Motor neuron (in vitro differentiated cells): ENCODE results near the gene SMAD1. TPM values are rescaled to one million over a fixed set of nuclear protein-coding genes. Genes with fewer than 3 reads are reported as not detected.

ENCODE experiments used
- ATAC-seq, 8 experiments: fragments of 200-7000 bp; cut with Tn5 transposase; replicated peaks in 6 of 8; 2 replicates each; pipeline ENCODE4 v1.8.0; 2021; ENCODE audit warnings: mild to moderate bottlenecking in 8 of 8, moderate library complexity in 8 of 8
- H3K27ac ChIP-seq, 2 donors: fragments of 250-450 bp; sonication (Bioruptor Pico); 2 replicates each; pipeline ENCODE4 v1.9.0; 2021; ENCODE audit warnings: antibody characterized with exemption in 2 of 2, mild to moderate bottlenecking in 2 of 2, moderate library complexity in 1 of 2
- H3K4me1 ChIP-seq, 2 donors: fragments of 250-450 bp; sonication (Bioruptor Pico); replicated peaks in 1 of 2; 2 replicates each; pipeline ENCODE4 v1.6.1; 2021; ENCODE audit warnings: antibody characterized with exemption in 2 of 2, mild to moderate bottlenecking in 2 of 2, moderate library complexity in 1 of 2
- H3K4me3 ChIP-seq, 5 donors: fragments of 250-450 bp; sonication (Bioruptor Pico); 2 replicates each; pipeline ENCODE4 v1.9.0; 2021; ENCODE audit warnings: antibody characterized with exemption in 5 of 5, mild to moderate bottlenecking in 5 of 5, moderate library complexity in 4 of 5
- WGBS, 10 experiments: fragments of 450-650 bp; shearing (Covaris generic); methylation state at CpG; one replicate each; pipeline ENCODE4 v1.0.0; 2022; 5-methylcytosine and 5-hydroxymethylcytosine counted together
- in situ Hi-C, 9 experiments: fragments of 400-800 bp; cut with MboI; loops; one replicate each; pipeline ENCODE4 v1.15.0; 2021; ENCODE audit warnings: low sequenced_read_pairs in 9 of 9, low pct_unique_long_range_greater_than_20kb in 2 of 9; ENCODE audit not compliant: unreplicated experiment in 9 of 9
- total RNA-seq, 8 experiments: library from RNA; unstranded; fragments of 300-600 nt; gene quantifications; 2 replicates each; pipeline versions ENCODE4 v1.2.3 to v1.2.4, GENCODE V29; 2022

The SMAD1 gene
- total RNA-seq, 8 experiments from 2014 or later, result 10.2 to 95.2 (median 27.8) TPM

GRCh38 chr4:145513020-145513621, 31.5 kb downstream of the SMAD1 start:
- WGBS, 10 experiments, result 40 to 95% (median 89%) methylated on average over 1 to 4 of the region's 4 CpGs; no CpG with 5 or more reads in 1 of the 10 experiments
- no peak for ATAC-seq
- Histone ChIP-seq H3K4me3 (no peak overlapping the region), H3K27ac (no peak overlapping the region), H3K4me1 (peaks cover 2 to 5% of the 10 kb centered on the region in 2 donors)
- in situ Hi-C loops, result no loop called here

GRCh38 chr4:145520172-145520571, 38.5 kb downstream of the SMAD1 start:
- Histone ChIP-seq H3K4me3 (no peak overlapping the region), H3K4me1 (peaks cover 2 to 5% of the 10 kb centered on the region in 2 donors), H3K27ac (no peak overlapping the region)
- ATAC-seq, result no peak
- in situ Hi-C loops, result no loop called here
- 40 to 100% (median 88%) methylated on average over 1 of the region's 1 CpG; no CpG with 5 or more reads in 6 of the 10 experiments for WGBS, 10 experiments

GRCh38 chr4:145521282-145521681, 39.6 kb downstream of the SMAD1 start:
- no peak for ATAC-seq
- in situ Hi-C loops, result no loop called here
- WGBS, 10 experiments, result 73 to 100% (median 100%) methylated on average over 1 to 2 of the region's 2 CpGs; no CpG with 5 or more reads in 1 of the 10 experiments
- H3K4me1 ChIP-seq, result peaks cover 0 to 3% of the 10 kb centered on the region in 2 donors
- H3K4me3 ChIP-seq, result no peak overlapping the region
- H3K27ac ChIP-seq, result no peak overlapping the region

GRCh38 chr4:145523117-145523516, 41.5 kb downstream of the SMAD1 start:
- in situ Hi-C loops, result no loop called here
- 83 to 100% (median 96%) methylated on average over 1 to 2 of the region's 2 CpGs; no CpG with 5 or more reads in 6 of the 10 experiments for WGBS, 10 experiments
- ATAC-seq, result peak in 1 of 8 experiments; percentile 48

GRCh38 chr4:145524552-145524951, 42.9 kb downstream of the SMAD1 start:
- H3K4me3 ChIP-seq, result no peak overlapping the region
- in situ Hi-C loops, result no loop called here
- no peak overlapping the region for H3K27ac ChIP-seq
- WGBS, 10 experiments, result 0 to 86% (median 62%) methylated on average over 1 to 2 of the region's 2 CpGs
- H3K4me1 ChIP-seq, result no peaks in the 10 kb centered on the region
- ATAC-seq, result no peak

More at GRCh38 chr4:145523117-145523516, 41.5 kb downstream of the SMAD1 start:
- no peak overlapping the region for H3K4me3 ChIP-seq
- H3K27ac ChIP-seq, result no peak overlapping the region
- no peaks in the 10 kb centered on the region for H3K4me1 ChIP-seq

GRCh38 chr4:145525291-145525740, 43.7 kb downstream of the SMAD1 start:
- WGBS, 10 experiments, result 0 to 57% (median 0%) methylated on average over 1 of the region's 1 CpG; no CpG with 5 or more reads in 7 of the 10 experiments
- Histone ChIP-seq H3K4me1 (no peaks in the 10 kb centered on the region), H3K27ac (no peak overlapping the region), H3K4me3 (no peak overlapping the region)
- in situ Hi-C loops, result no loop called here
- ATAC-seq, result peak in 2 of 8 experiments; percentile 37 to 66

GRCh38 chr4:145527773-145528172, 46.1 kb downstream of the SMAD1 start:
- in situ Hi-C loops, result no loop called here
- Histone ChIP-seq H3K27ac (no peak overlapping the region), H3K4me3 (no peak overlapping the region), H3K4me1 (peaks cover 6 to 12% of the 10 kb centered on the region in 2 donors)
- no peak for ATAC-seq
- 17 to 100% (median 83%) methylated on average over 1 to 5 of the region's 10 CpGs; no CpG with 5 or more reads in 1 of the 10 experiments for WGBS, 10 experiments

GRCh38 chr4:145528601-145529000, 46.9 kb downstream of the SMAD1 start:
- in situ Hi-C loops, result no loop called here
- 39 to 100% (median 67%) methylated on average over 1 to 3 of the region's 3 CpGs; no CpG with 5 or more reads in 3 of the 10 experiments for WGBS, 10 experiments
- ATAC-seq, result peak in 3 of 8 experiments; percentile 25 to 43 (median 37)
- H3K4me1 ChIP-seq, result peaks cover 6 to 13% of the 10 kb centered on the region in 2 donors
- no peak overlapping the region for H3K27ac ChIP-seq
- no peak overlapping the region for H3K4me3 ChIP-seq

- in situ Hi-C loops, result no loop called here
- Histone ChIP-seq H3K27ac (no peak overlapping the region), H3K4me3 (no peak overlapping the region), H3K4me1 (peaks cover 6 to 13% of the 10 kb centered on the region in 2 donors)
- 57 to 100% (median 82%) methylated on average over 1 to 2 of the region's 2 CpGs; no CpG with 5 or more reads in 4 of the 10 experiments for WGBS, 10 experiments
- ATAC-seq, result no peak
These were observed 48.5 kb downstream of the SMAD1 start for GRCh38 chr4:145530189-145530588.

- 29 to 100% (median 78%) methylated on average over 1 of the region's 1 CpG; no CpG with 5 or more reads in 3 of the 10 experiments for WGBS, 10 experiments
- no peak for ATAC-seq
- Histone ChIP-seq H3K4me1 (peaks cover 6 to 13% of the 10 kb centered on the region in 2 donors), H3K27ac (no peak overlapping the region), H3K4me3 (no peak overlapping the region)
- in situ Hi-C loops, result no loop called here
These were observed 49.0 kb downstream of the SMAD1 start for GRCh38 chr4:145530662-145531061.

- Histone ChIP-seq H3K4me1 (peaks cover 6 to 13% of the 10 kb centered on the region in 2 donors), H3K4me3 (no peak overlapping the region), H3K27ac (no peak overlapping the region)
- WGBS, 10 experiments, result 40 to 100% (median 60%) methylated on average over 1 to 2 of the region's 2 CpGs; no CpG with 5 or more reads in 5 of the 10 experiments
- peak in 4 of 8 experiments; percentile 19 to 62 (median 44) for ATAC-seq
- in situ Hi-C loops, result no loop called here
These were observed 49.6 kb downstream of the SMAD1 start for GRCh38 chr4:145531223-145531622.

GRCh38 chr4:145531859-145532258, 50.2 kb downstream of the SMAD1 start:
- H3K4me3 ChIP-seq, result no peak overlapping the region
- no peak overlapping the region for H3K27ac ChIP-seq
- 35 to 100% (median 73%) methylated on average over 3 to 5 of the region's 5 CpGs for whole genome bisulfite sequencing, 10 experiments
- in situ Hi-C loops, result no loop called here
- ATAC-seq, result peak in 3 of 8 experiments; percentile 51 to 69 (median 54)
- peaks cover 6 to 13% of the 10 kb centered on the region in 2 donors for H3K4me1 ChIP-seq

GRCh38 chr4:145533001-145533400, 51.3 kb downstream of the SMAD1 start:
- ATAC-seq, result peak in 2 of 8 experiments; percentile 17 to 25
- H3K4me3 ChIP-seq, result no peak overlapping the region
- WGBS, 10 experiments, result 49 to 92% (median 82%) methylated on average over 2 to 4 of the region's 4 CpGs; no CpG with 5 or more reads in 4 of the 10 experiments
- peak overlapping the region in 1 of 2 donors; percentile 48 for H3K27ac ChIP-seq
- peaks cover 13 to 18% of the 10 kb centered on the region in 2 donors for H3K4me1 ChIP-seq
- in situ Hi-C loops, result no loop called here
